ENCODE data around the gene C22orf42.
"Not testable (repeated sequence)": the region's sequence is repeated elsewhere in the genome, so short reads cannot be mapped to it uniquely, and the experiment has no call there.

The C22orf42 gene

GRCh38 chr22:32160411-32160810 lies 1.3 kb upstream of the C22orf42 start:
- H3K9me3 ChIP-seq (ENCODE audit: control insufficient read depth, insufficient read depth, low read length); H3K9ac ChIP-seq (ENCODE audit: low read depth, low read length); H3K36me3 ChIP-seq (ENCODE audit: insufficient read depth, low read length); H3K4me1 ChIP-seq (ENCODE audit: insufficient read depth, low read length): not testable (repeated sequence)

GRCh38 chr22:32157632-32158031 lies 1.5 kb downstream of the C22orf42 start:
- not testable (repeated sequence) for H3K9ac ChIP-seq (ENCODE audit: low read depth, low read length); H3K4me1 ChIP-seq (ENCODE audit: insufficient read depth, low read length); H3K36me3 ChIP-seq (ENCODE audit: insufficient read depth, low read length); H3K9me3 ChIP-seq (ENCODE audit: control insufficient read depth, insufficient read depth, low read length)

- H3K36me3 ChIP-seq (ENCODE audit: insufficient read depth, low read length); H3K9ac ChIP-seq (ENCODE audit: low read depth, low read length); H3K4me1 ChIP-seq (ENCODE audit: insufficient read depth, low read length); H3K9me3 ChIP-seq (ENCODE audit: control insufficient read depth, insufficient read depth, low read length): not testable (repeated sequence)
Measured at GRCh38 chr22:32154727-32155126, 4.4 kb downstream of the C22orf42 start.

GRCh38 chr22:32151641-32152040 lies 7.5 kb downstream of the C22orf42 start:
- H3K4me1 ChIP-seq (ENCODE audit: insufficient read depth, low read length); H3K36me3 ChIP-seq (ENCODE audit: insufficient read depth, low read length); H3K9me3 ChIP-seq (ENCODE audit: control insufficient read depth, insufficient read depth, low read length); H3K9ac ChIP-seq (ENCODE audit: low read depth, low read length): not testable (repeated sequence)

GRCh38 chr22:32150647-32151046 lies 8.5 kb downstream of the C22orf42 start:
- not testable (repeated sequence) for H3K36me3 ChIP-seq (ENCODE audit: insufficient read depth, low read length); H3K9ac ChIP-seq (ENCODE audit: low read depth, low read length); H3K4me1 ChIP-seq (ENCODE audit: insufficient read depth, low read length); H3K9me3 ChIP-seq (ENCODE audit: control insufficient read depth, insufficient read depth, low read length)

- not testable (repeated sequence) for H3K4me1 ChIP-seq (ENCODE audit: insufficient read depth, low read length); H3K36me3 ChIP-seq (ENCODE audit: insufficient read depth, low read length); H3K9ac ChIP-seq (ENCODE audit: low read depth, low read length); H3K9me3 ChIP-seq (ENCODE audit: control insufficient read depth, insufficient read depth, low read length)
Measured at GRCh38 chr22:32148372-32148771, 10.7 kb downstream of the C22orf42 start.

GRCh38 chr22:32147128-32147527 lies 12.0 kb downstream of the C22orf42 start:
- H3K9ac ChIP-seq (ENCODE audit: low read depth, low read length); H3K4me1 ChIP-seq (ENCODE audit: insufficient read depth, low read length); H3K36me3 ChIP-seq (ENCODE audit: insufficient read depth, low read length); H3K9me3 ChIP-seq (ENCODE audit: control insufficient read depth, insufficient read depth, low read length): not testable (repeated sequence)

- H3K4me1 ChIP-seq (ENCODE audit: insufficient read depth, low read length) = no peaks in the 10 kb centered on the region
- H3K36me3 ChIP-seq (ENCODE audit: insufficient read depth, low read length) = no peaks in the 10 kb centered on the region
- no peaks in the 10 kb centered on the region for H3K9me3 ChIP-seq (ENCODE audit: control insufficient read depth, insufficient read depth, low read length)
- no peak overlapping the region for H3K9ac ChIP-seq (ENCODE audit: low read depth, low read length)
Measured at GRCh38 chr22:32144496-32145274, 14.4 kb downstream of the C22orf42 start.

- Histone ChIP-seq H3K4me1 (ENCODE audit: insufficient read depth, low read length) (no peaks in the 10 kb centered on the region), H3K9me3 (ENCODE audit: control insufficient read depth, insufficient read depth, low read length) (no peaks in the 10 kb centered on the region), H3K9ac (ENCODE audit: low read depth, low read length) (no peak overlapping the region), H3K36me3 (ENCODE audit: insufficient read depth, low read length) (no peaks in the 10 kb centered on the region)
Measured at GRCh38 chr22:32142600-32142999, 16.5 kb downstream of the C22orf42 start.

- not testable (repeated sequence) for H3K9me3 ChIP-seq (ENCODE audit: control insufficient read depth, insufficient read depth, low read length); H3K36me3 ChIP-seq (ENCODE audit: insufficient read depth, low read length); H3K9ac ChIP-seq (ENCODE audit: low read depth, low read length); H3K4me1 ChIP-seq (ENCODE audit: insufficient read depth, low read length)
Measured at GRCh38 chr22:32140688-32141087, 18.4 kb downstream of the C22orf42 start.

GRCh38 chr22:32138576-32138975 lies 20.5 kb downstream of the C22orf42 start:
- not testable (repeated sequence) for H3K36me3 ChIP-seq (ENCODE audit: insufficient read depth, low read length); H3K4me1 ChIP-seq (ENCODE audit: insufficient read depth, low read length); H3K9ac ChIP-seq (ENCODE audit: low read depth, low read length)

GRCh38 chr22:32137731-32138324 lies 21.3 kb downstream of the C22orf42 start:
- not testable (repeated sequence) for H3K36me3 ChIP-seq (ENCODE audit: insufficient read depth, low read length); H3K9ac ChIP-seq (ENCODE audit: low read depth, low read length); H3K9me3 ChIP-seq (ENCODE audit: control insufficient read depth, insufficient read depth, low read length); H3K4me1 ChIP-seq (ENCODE audit: insufficient read depth, low read length)

More at GRCh38 chr22:32138576-32138975, 20.5 kb downstream of the C22orf42 start:
- not testable (repeated sequence) for H3K9me3 ChIP-seq (ENCODE audit: control insufficient read depth, insufficient read depth, low read length)

- H3K9ac ChIP-seq (ENCODE audit: low read depth, low read length); H3K4me1 ChIP-seq (ENCODE audit: insufficient read depth, low read length); H3K9me3 ChIP-seq (ENCODE audit: control insufficient read depth, insufficient read depth, low read length); H3K36me3 ChIP-seq (ENCODE audit: insufficient read depth, low read length): not testable (repeated sequence)
Measured at GRCh38 chr22:32136881-32137280, 22.2 kb downstream of the C22orf42 start.

GRCh38 chr22:32135958-32136357 lies 23.1 kb downstream of the C22orf42 start:
- H3K9me3 ChIP-seq (ENCODE audit: control insufficient read depth, insufficient read depth, low read length); H3K9ac ChIP-seq (ENCODE audit: low read depth, low read length); H3K36me3 ChIP-seq (ENCODE audit: insufficient read depth, low read length); H3K4me1 ChIP-seq (ENCODE audit: insufficient read depth, low read length): not testable (repeated sequence)

GRCh38 chr22:32134796-32135195 lies 24.3 kb downstream of the C22orf42 start:
- not testable (repeated sequence) for H3K9me3 ChIP-seq (ENCODE audit: control insufficient read depth, insufficient read depth, low read length); H3K4me1 ChIP-seq (ENCODE audit: insufficient read depth, low read length); H3K36me3 ChIP-seq (ENCODE audit: insufficient read depth, low read length); H3K9ac ChIP-seq (ENCODE audit: low read depth, low read length)

Measured in ES-I3 (cell line).